ENCODE measurements around the gene NPR2.

The NPR2 gene

GRCh38 chr9:35776018-35776417 lies 15.4 kb upstream of the NPR2 start:
- H3K4me3 ChIP-seq (IDR thresholded peaks at IDR 0.05; ENCODE audit: insufficient read depth, low read depth, low read length), result no peak overlapping the region
- no peak overlapping the region for H3K9ac ChIP-seq
- peaks cover 10% of the 10 kb centered on the region for H3K4me1 ChIP-seq (ENCODE audit: low read depth, poor library complexity, severe bottlenecking)
- no peak overlapping the region for H2AFZ ChIP-seq (ENCODE audit: low read depth)
- H3K27ac ChIP-seq, result no peak overlapping the region
- H4K20me1 ChIP-seq (ENCODE audit: insufficient read depth), result no peaks in the 10 kb centered on the region
- H3K27me3 ChIP-seq (ENCODE audit: insufficient read depth, low read depth), result no peaks in the 10 kb centered on the region
- TF ChIP-seq CTCF (conservative IDR thresholded peaks at IDR 0.05; ENCODE audit: low read depth, low read length), result no peak
- H3K79me2 ChIP-seq (ENCODE audit: insufficient read depth, low read depth), result no peaks in the 10 kb centered on the region
- no peak overlapping the region for H3K4me2 ChIP-seq
- H3K36me3 ChIP-seq (ENCODE audit: insufficient read depth), result no peaks in the 10 kb centered on the region

GRCh38 chr9:35778496-35778895 lies 12.9 kb upstream of the NPR2 start:
- no peak overlapping the region for H3K27ac ChIP-seq
- H3K27me3 ChIP-seq (ENCODE audit: insufficient read depth, low read depth), result no peaks in the 10 kb centered on the region
- H3K4me3 ChIP-seq (IDR thresholded peaks at IDR 0.05; ENCODE audit: insufficient read depth, low read depth, low read length), result no peak overlapping the region
- no peak overlapping the region for H3K9ac ChIP-seq
- no peak for TF ChIP-seq CTCF (conservative IDR thresholded peaks at IDR 0.05; ENCODE audit: low read depth, low read length)
- H3K4me2 ChIP-seq, result no peak overlapping the region
- H3K36me3 ChIP-seq (ENCODE audit: insufficient read depth), result no peaks in the 10 kb centered on the region
- no peaks in the 10 kb centered on the region for H4K20me1 ChIP-seq (ENCODE audit: insufficient read depth)
- no peak overlapping the region for H2AFZ ChIP-seq (ENCODE audit: low read depth)
- peaks cover 10% of the 10 kb centered on the region for H3K4me1 ChIP-seq (ENCODE audit: low read depth, poor library complexity, severe bottlenecking)
- no peaks in the 10 kb centered on the region for H3K79me2 ChIP-seq (ENCODE audit: insufficient read depth, low read depth)

- H2AFZ ChIP-seq (ENCODE audit: low read depth), result no peak overlapping the region
- H3K4me2 ChIP-seq, result no peak overlapping the region
- H3K4me1 ChIP-seq (ENCODE audit: low read depth, poor library complexity, severe bottlenecking), result peaks cover 3% of the 10 kb centered on the region
- no peak for TF ChIP-seq CTCF (conservative IDR thresholded peaks at IDR 0.05; ENCODE audit: low read depth, low read length)
- no peak overlapping the region for H3K9ac ChIP-seq
- no peaks in the 10 kb centered on the region for H3K36me3 ChIP-seq (ENCODE audit: insufficient read depth)
- no peak overlapping the region for H3K27ac ChIP-seq
- no peaks in the 10 kb centered on the region for H4K20me1 ChIP-seq (ENCODE audit: insufficient read depth)
- H3K79me2 ChIP-seq (ENCODE audit: insufficient read depth, low read depth), result no peaks in the 10 kb centered on the region
- H3K4me3 ChIP-seq (IDR thresholded peaks at IDR 0.05; ENCODE audit: insufficient read depth, low read depth, low read length), result no peak overlapping the region
- no peaks in the 10 kb centered on the region for H3K27me3 ChIP-seq (ENCODE audit: insufficient read depth, low read depth)
These were observed 10.3 kb upstream of the NPR2 start for GRCh38 chr9:35781066-35781465.

GRCh38 chr9:35783418-35783817 lies 8.0 kb upstream of the NPR2 start:
- no peak overlapping the region for H3K27ac ChIP-seq
- no peaks in the 10 kb centered on the region for H3K36me3 ChIP-seq (ENCODE audit: insufficient read depth)
- no peak overlapping the region for H2AFZ ChIP-seq (ENCODE audit: low read depth)
- no peak for TF ChIP-seq CTCF (conservative IDR thresholded peaks at IDR 0.05; ENCODE audit: low read depth, low read length)
- no peaks in the 10 kb centered on the region for H3K79me2 ChIP-seq (ENCODE audit: insufficient read depth, low read depth)
- H3K4me2 ChIP-seq, result no peak overlapping the region
- no peaks in the 10 kb centered on the region for H3K27me3 ChIP-seq (ENCODE audit: insufficient read depth, low read depth)
- H3K4me3 ChIP-seq (IDR thresholded peaks at IDR 0.05; ENCODE audit: insufficient read depth, low read depth, low read length), result no peak overlapping the region
- H3K4me1 ChIP-seq (ENCODE audit: low read depth, poor library complexity, severe bottlenecking), result no peaks in the 10 kb centered on the region
- H4K20me1 ChIP-seq (ENCODE audit: insufficient read depth), result no peaks in the 10 kb centered on the region
- H3K9ac ChIP-seq, result no peak overlapping the region
